Activated CD8-positive, alpha-beta T cell treated with anti-CD3 and anti-CD28 coated beads for 36 hours (primary cell): ENCODE measurements around the gene RAPGEF5. TPM values are rescaled to one million over a fixed set of nuclear protein-coding genes. Genes with fewer than 3 reads are reported as not detected.

Source experiments
- ATAC-seq: fragments of 200-7000 bp; cut with Tn5 transposase; one replicate; pipeline ENCODE4 v1.10.0; 2021; ENCODE audit warnings: mild to moderate bottlenecking, moderate library complexity
- CTCF ChIA-PET: fragments of 350-600 bp; sonication (Branson Sonifier 250); formaldehyde crosslinking; loops from one replicate; lab custom pipeline; 2021; ENCODE audit warnings: antibody characterized with exemption; lab: Charles Lee
- POLR2A ChIA-PET: fragments of 350-600 bp; sonication (Branson Sonifier 250); formaldehyde crosslinking; loops from one replicate; lab custom pipeline; 2021; ENCODE audit warnings: antibody characterized with exemption; lab: Charles Lee
- DNase-seq: peaks from one replicate; pipeline ENCODE4 v3.0.0-alpha.2; 2020
- H3K27ac Mint-ChIP-seq: one replicate; pipeline ENCODE4 v1.8.0; 2021; ENCODE audit warnings: mild to moderate bottlenecking, mixed read lengths
- H3K27me3 Mint-ChIP-seq: one replicate; pipeline ENCODE4 v1.8.0; 2021; ENCODE audit warnings: mixed read lengths
- H3K36me3 Mint-ChIP-seq: one replicate; pipeline ENCODE4 v1.8.0; 2021; ENCODE audit warnings: low read depth, mixed read lengths
- H3K4me1 Mint-ChIP-seq: one replicate; pipeline ENCODE4 v1.8.0; 2021; ENCODE audit warnings: low read depth, mixed read lengths
- H3K4me3 Mint-ChIP-seq: one replicate; pipeline ENCODE4 v1.8.0; 2021; ENCODE audit warnings: mild to moderate bottlenecking, moderate library complexity, mixed read lengths
- H3K9me3 Mint-ChIP-seq: one replicate; pipeline ENCODE4 v1.8.0; 2021; ENCODE audit warnings: mixed read lengths
- intact Hi-C: fragments of 100-400 bp; cut with micrococcal nuclease; formaldehyde crosslinking; loops from one replicate; pipeline ENCODE4 v1.10.0; 2022
- total RNA-seq, 2 experiments: library from RNA; stranded (reverse); gene quantifications; one replicate each; pipeline ENCODE4 v1.2.3, GENCODE V29; 2021
- TF ChIP-seq, protein P1 (sequence below): fragments of 200-600 bp; IDR thresholded peaks from one replicate; pipeline ENCODE4 v1.8.0; 2022; ENCODE audit warnings: antibody characterized with exemption, mild to moderate bottlenecking

RAPGEF5 gene
- total RNA-seq, 2 experiments from 2014 or later: 0.92 to 0.99 TPM

DNA sequence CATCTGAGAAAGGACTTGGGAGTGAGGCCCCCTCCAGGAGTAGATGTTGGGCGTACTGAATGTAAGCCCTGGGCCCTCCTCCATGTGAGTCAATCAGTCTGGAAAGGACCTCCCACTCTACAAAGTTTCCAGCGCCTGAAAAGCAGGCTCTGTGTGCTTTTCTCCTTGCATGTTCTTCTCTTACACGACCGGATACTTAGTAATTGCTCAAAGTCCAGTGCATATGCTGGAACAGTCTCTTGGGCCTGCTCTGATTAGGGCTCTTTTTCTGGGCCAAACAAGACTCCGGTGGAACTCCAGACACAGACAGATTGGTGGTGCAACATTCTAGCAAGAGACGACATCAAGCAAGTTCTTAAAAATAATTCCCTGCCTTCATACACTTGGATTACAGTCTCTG is 38.3 kb upstream of the RAPGEF5 start:
- POLR2A ChIA-PET: no interaction called here
- no peak overlapping the region for H3K27ac Mint-ChIP-seq
- intact Hi-C loops: no loop called here

GRCh38 chr7:22394739-22395138 is 37.8 kb upstream of the RAPGEF5 start:
- Mint-ChIP-seq H3K4me1 (no peaks in the 10 kb centered on the region), H3K27ac (no peak overlapping the region), H3K27me3 (no peaks in the 10 kb centered on the region), H3K36me3 (no peaks in the 10 kb centered on the region), H3K4me3 (no peak overlapping the region), H3K9me3 (no peaks in the 10 kb centered on the region)
- ATAC-seq: no peak
- DNase-seq: no peak
- intact Hi-C loops: no loop called here
- POLR2A ChIA-PET: no interaction called here
- CTCF ChIA-PET: no interaction called here
- TF ChIP-seq, protein P1, sequence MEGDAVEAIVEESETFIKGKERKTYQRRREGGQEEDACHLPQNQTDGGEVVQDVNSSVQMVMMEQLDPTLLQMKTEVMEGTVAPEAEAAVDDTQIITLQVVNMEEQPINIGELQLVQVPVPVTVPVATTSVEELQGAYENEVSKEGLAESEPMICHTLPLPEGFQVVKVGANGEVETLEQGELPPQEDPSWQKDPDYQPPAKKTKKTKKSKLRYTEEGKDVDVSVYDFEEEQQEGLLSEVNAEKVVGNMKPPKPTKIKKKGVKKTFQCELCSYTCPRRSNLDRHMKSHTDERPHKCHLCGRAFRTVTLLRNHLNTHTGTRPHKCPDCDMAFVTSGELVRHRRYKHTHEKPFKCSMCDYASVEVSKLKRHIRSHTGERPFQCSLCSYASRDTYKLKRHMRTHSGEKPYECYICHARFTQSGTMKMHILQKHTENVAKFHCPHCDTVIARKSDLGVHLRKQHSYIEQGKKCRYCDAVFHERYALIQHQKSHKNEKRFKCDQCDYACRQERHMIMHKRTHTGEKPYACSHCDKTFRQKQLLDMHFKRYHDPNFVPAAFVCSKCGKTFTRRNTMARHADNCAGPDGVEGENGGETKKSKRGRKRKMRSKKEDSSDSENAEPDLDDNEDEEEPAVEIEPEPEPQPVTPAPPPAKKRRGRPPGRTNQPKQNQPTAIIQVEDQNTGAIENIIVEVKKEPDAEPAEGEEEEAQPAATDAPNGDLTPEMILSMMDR: no peak

More for the DNA sequence above, 38.3 kb upstream of the RAPGEF5 start:
- TF ChIP-seq, protein P1: no peak
- H3K27me3 Mint-ChIP-seq: no peaks in the 10 kb centered on the region
- no peak for ATAC-seq
- no peaks in the 10 kb centered on the region for H3K36me3 Mint-ChIP-seq
- no peaks in the 10 kb centered on the region for H3K4me1 Mint-ChIP-seq
- DNase-seq: no peak
- H3K9me3 Mint-ChIP-seq: no peaks in the 10 kb centered on the region
- no peak overlapping the region for H3K4me3 Mint-ChIP-seq
- CTCF ChIA-PET: no interaction called here

- intact Hi-C loops: no loop called here
- H3K4me1 Mint-ChIP-seq: no peaks in the 10 kb centered on the region
- H3K27ac Mint-ChIP-seq: no peak overlapping the region
- DNase-seq: no peak
- no peaks in the 10 kb centered on the region for H3K9me3 Mint-ChIP-seq
- CTCF ChIA-PET: no interaction called here
- H3K4me3 Mint-ChIP-seq: no peak overlapping the region
- H3K27me3 Mint-ChIP-seq: no peaks in the 10 kb centered on the region
- TF ChIP-seq, protein P1: no peak
- H3K36me3 Mint-ChIP-seq: no peaks in the 10 kb centered on the region
- no peak for ATAC-seq
- POLR2A ChIA-PET: no interaction called here
Observed at GRCh38 chr7:22393913-22394729, 37.2 kb upstream of the RAPGEF5 start.

GRCh38 chr7:22390516-22390915 is 33.6 kb upstream of the RAPGEF5 start:
- H3K27me3 Mint-ChIP-seq: no peaks in the 10 kb centered on the region
- no peak overlapping the region for H3K27ac Mint-ChIP-seq
- intact Hi-C loops: no loop called here
- H3K9me3 Mint-ChIP-seq: no peaks in the 10 kb centered on the region
- TF ChIP-seq, protein P1: no peak
- POLR2A ChIA-PET: no interaction called here
- DNase-seq: no peak
- no peaks in the 10 kb centered on the region for H3K4me1 Mint-ChIP-seq
- CTCF ChIA-PET: no interaction called here
- no peaks in the 10 kb centered on the region for H3K36me3 Mint-ChIP-seq
- no peak overlapping the region for H3K4me3 Mint-ChIP-seq
- no peak for ATAC-seq

GRCh38 chr7:22389892-22390291 is 32.9 kb upstream of the RAPGEF5 start:
- Mint-ChIP-seq H3K27me3 (no peaks in the 10 kb centered on the region), H3K27ac (no peak overlapping the region), H3K36me3 (no peaks in the 10 kb centered on the region), H3K4me3 (no peak overlapping the region), H3K9me3 (no peaks in the 10 kb centered on the region), H3K4me1 (no peaks in the 10 kb centered on the region)
- DNase-seq: no peak
- TF ChIP-seq, protein P1: no peak
- CTCF ChIA-PET: no interaction called here
- intact Hi-C loops: no loop called here
- no peak for ATAC-seq
- POLR2A ChIA-PET: no interaction called here
